K562 (cell line): ENCODE measurements around the gene COL4A1. TPM values are rescaled to one million over a fixed set of nuclear protein-coding genes. Genes with fewer than 3 reads are reported as not detected.

Experiments used
- ATAC-seq: fragments of 200-7000 bp; cut with Tn5 transposase; 3 replicates; pipeline ENCODE4 v1.9.1; 2020; ENCODE audit warnings: moderate library complexity
- BruUV-seq: library from RNA; stranded (reverse); fragments of 400-500 nt; replicated peaks from 2 replicates; lab custom pipeline; 2021; lab: Mats Ljungman, UMichigan
- CTCF ChIA-PET: fragments of 300-600 bp; formaldehyde crosslinking; extraction: SDS; loops from one replicate; lab custom pipeline; 2021; ENCODE audit warnings: low intra/inter-chr PET ratio; lab: Yijun Ruan, JAX
- POLR2A ChIA-PET: fragments of 300-600, 350-650 bp; sonication (Branson Sonifier 250); formaldehyde crosslinking; extraction: SDS; loops from one replicate; lab custom pipeline; 2021; ENCODE audit warnings: antibody characterized with exemption, inconsistent platforms; lab: Yijun Ruan, JAX
- DNase-seq, 4 experiments: peaks; one replicate each; pipeline versions ENCODE4 v3.0.0 to v3.0.0-alpha.2; 2011 to 2018; ENCODE audit warnings: low spot score in 3 of 4, mixed read lengths in 3 of 4; ENCODE audit errors: extremely low read depth in 1 of 4
- FAIRE-seq: peaks from 2 replicates; lab custom pipeline; 2011; peaks lifted over from hg19 to GRCh38; lab: Jason Lieb, UNC
- H2AFZ ChIP-seq: 2 replicates; pipeline ENCODE4 v1.6.0; 2011; ENCODE audit warnings: low read depth, low read length, control low read depth, inconsistent platforms
- H3K27ac ChIP-seq: fragments of 200-600 bp; 3 replicates; pipeline ENCODE4 v1.8.0; 2011; ENCODE audit warnings: low read depth, mild to moderate bottlenecking, control low read depth, inconsistent platforms, low read length, moderate library complexity, mixed read lengths; ENCODE audit errors: extremely low read depth
- H3K27me3 ChIP-seq, 2 experiments: fragments of 300-600 bp in 1 of 2; 2 replicates in 1 of 2; 3 replicates in 1 of 2; pipeline versions ENCODE4 v1.6.0 to v1.8.0; 2011; ENCODE audit warnings: inconsistent platforms in 2 of 2, low read length in 2 of 2, mild to moderate bottlenecking in 1 of 2, mixed read lengths in 1 of 2, moderate library complexity in 1 of 2; ENCODE audit not compliant: control insufficient read depth in 2 of 2, insufficient read depth in 2 of 2
- H3K36me3 ChIP-seq: fragments of 300-600 bp; 3 replicates; pipeline ENCODE4 v1.8.0; 2011; ENCODE audit warnings: mild to moderate bottlenecking, low read length, inconsistent platforms; ENCODE audit not compliant: control insufficient read depth, insufficient read depth
- H3K4me1 ChIP-seq, 2 experiments: fragments of 200-600 bp in 1 of 2; replicated peaks in 1 of 2; 2 replicates in 1 of 2; 3 replicates in 1 of 2; pipeline versions ENCODE4 v1.5.1 to v1.8.0; 2011; ENCODE audit warnings: inconsistent platforms in 2 of 2, low read length in 2 of 2, mild to moderate bottlenecking in 1 of 2, mixed read lengths in 1 of 2, moderate library complexity in 1 of 2; ENCODE audit not compliant: control insufficient read depth in 2 of 2, insufficient read depth in 2 of 2
- H3K4me2 ChIP-seq: 2 replicates; pipeline ENCODE4 v1.6.1; 2011; ENCODE audit warnings: low read length, control low read depth, inconsistent platforms, mixed read lengths; ENCODE audit not compliant: insufficient read depth
- H3K4me3 ChIP-seq: fragments of 200-600 bp; sonication (generic), shearing (Covaris generic); 2 replicates; pipeline ENCODE4 v1.5.1; 2016; ENCODE audit warnings: control low read depth, inconsistent platforms
- H3K79me2 ChIP-seq: fragments of 200-600 bp; 3 replicates; pipeline ENCODE4 v1.8.0; 2011; ENCODE audit warnings: low read length, inconsistent platforms; ENCODE audit not compliant: control insufficient read depth, insufficient read depth
- H3K9ac ChIP-seq, 2 experiments: 2 replicates each; pipeline versions ENCODE4 v1.6.0 to v1.6.1; 2011; ENCODE audit warnings: low read depth in 2 of 2, low read length in 2 of 2, control low read depth in 1 of 2, inconsistent platforms in 1 of 2, mild to moderate bottlenecking in 1 of 2, mixed read lengths in 1 of 2; ENCODE audit not compliant: insufficient read depth in 1 of 2
- H3K9me1 ChIP-seq: one replicate; pipeline ENCODE4 v1.6.0; 2011; ENCODE audit warnings: inconsistent platforms, mild to moderate bottlenecking, low read length, moderate library complexity; ENCODE audit not compliant: control insufficient read depth, insufficient read depth
- H3K9me3 ChIP-seq: replicated peaks from 2 replicates; pipeline ENCODE4 v1.5.1; 2011; ENCODE audit warnings: low read depth, low read length, inconsistent platforms; ENCODE audit not compliant: control insufficient read depth, insufficient read depth
- H4K20me1 ChIP-seq: replicated peaks from 2 replicates; pipeline ENCODE4 v1.6.1; 2011; ENCODE audit warnings: low read length, inconsistent platforms, mixed read lengths; ENCODE audit not compliant: control insufficient read depth, insufficient read depth
- E2F3 ChIP-seq: fragments of 250-450 bp; sonication (Bioruptor Pico); IDR thresholded peaks from 2 replicates; pipeline ENCODE4 v1.4.0; 2020; ENCODE audit warnings: mild to moderate bottlenecking
- ELF4 ChIP-seq: fragments of 450-650 bp; formaldehyde crosslinking; IDR thresholded peaks from 2 replicates; pipeline ENCODE4 v1.4.0; 2022; ENCODE audit warnings: missing genetic modification characterization
- FOXK1 ChIP-seq: sonication (generic); formaldehyde crosslinking; IDR thresholded peaks from 2 replicates; pipeline ENCODE4 v1.8.0; 2022; ENCODE audit warnings: missing genetic modification reagents, mild to moderate bottlenecking, borderline replicate concordance
- FOXM1 ChIP-seq, 2 experiments: fragments of 450-650 bp in 1 of 2; sonication (generic) in 1 of 2; formaldehyde crosslinking in 1 of 2; IDR thresholded peaks; 2 replicates each; pipeline versions ENCODE4 v1.6.1 to v1.9.0; 2017 to 2022; ENCODE audit warnings: low read depth in 2 of 2, mild to moderate bottlenecking in 2 of 2, missing genetic modification reagents in 1 of 2, moderate library complexity in 1 of 2
- IFI16 ChIP-seq: fragments of 250-450 bp; sonication (Bioruptor Pico); IDR thresholded peaks from 2 replicates; pipeline ENCODE4 v2.1.2; 2022; ENCODE audit warnings: mild to moderate bottlenecking, inconsistent platforms
- LEF1 ChIP-seq: fragments of 450-650 bp; IDR thresholded peaks from 2 replicates; pipeline ENCODE4 v1.6.1; 2016; ENCODE audit warnings: mild to moderate bottlenecking
- MYNN ChIP-seq, 2 experiments: sonication (generic); formaldehyde crosslinking in 1 of 2; IDR thresholded peaks; 2 replicates each; pipeline versions ENCODE4 v1.5.0 to v1.6.1; 2016 to 2020; ENCODE audit warnings: antibody characterized with exemption in 1 of 2, missing genetic modification reagents in 1 of 2
- NFATC3 ChIP-seq: fragments of 450-650 bp; IDR thresholded peaks from 2 replicates; pipeline ENCODE4 v1.6.1; 2017; ENCODE audit warnings: mild to moderate bottlenecking
- SPI1 ChIP-seq: IDR thresholded peaks from 2 replicates; pipeline ENCODE4 v1.6.1; 2011; ENCODE audit warnings: low read depth, low read length, control low read depth, borderline replicate concordance
- ZNF146 ChIP-seq: IDR thresholded peaks from one replicate; pipeline ENCODE4 v1.6.1; 2018; ENCODE audit warnings: missing compliant biosample characterization; ENCODE audit not compliant: unreplicated experiment
- ZNF354B ChIP-seq: fragments of 250-450 bp; sonication (Bioruptor Pico); IDR thresholded peaks from 2 replicates; pipeline ENCODE4 v1.4.0; 2020
- WGBS: fragments of 100-300 bp; shearing (Covaris generic); methylation state at CpG from one replicate; pipeline ENCODE4 v1.1.6; 2016; ENCODE audit warnings: low coverage, mixed read lengths; ENCODE audit not compliant: insufficient coverage; ENCODE audit errors: missing lambda C conversion rate; 5-methylcytosine and 5-hydroxymethylcytosine counted together
- in situ Hi-C: fragments of 300-500 bp; cut with MboI; formaldehyde crosslinking; loops from 4 replicates; pipeline ENCODE4 v1.15.0; 2018; ENCODE audit warnings: inconsistent platforms, mixed read lengths
- intact Hi-C: fragments of 100-400 bp; cut with micrococcal nuclease; formaldehyde crosslinking; loops from 2 replicates; pipeline ENCODE4 v1.14.2; 2022
- polyA plus RNA-seq, 8 experiments: library from polyadenylated mRNA; depleted of rRNA in 4 of 8; stranded (reverse) in 5 of 8; unstranded in 3 of 8; fragments of >200 nt; fragmentation: Nextera tagmentation in 2 of 8; fragmentation: Illumina TruSeq in 1 of 8; extraction: Ambion mirVana in 2 of 8; extraction: Trizol in 1 of 8; gene quantifications; 2 replicates each; pipeline versions ENCODE4 v1.2.1 to v1.2.3, GENCODE V29; 2011 to 2014; ENCODE audit warnings: inconsistent platforms in 1 of 8, missing spikeins in 1 of 8
- total RNA-seq, 7 experiments: library from RNA; depleted of rRNA in 6 of 7; stranded (reverse); fragments of >200 nt in 6 of 7; fragmentation: Illumina TruSeq in 2 of 7; extraction: Trizol in 2 of 7; gene quantifications; 2 replicates each; pipeline versions ENCODE4 v1.2.1 to v1.2.3, GENCODE V29; 2011 to 2021; ENCODE audit warnings: low replicate concordance in 1 of 7
- TF ChIP-seq, protein P1 (sequence below): IDR thresholded peaks from 2 replicates; pipeline ENCODE4 v1.6.1; 2016; ENCODE audit warnings: missing genetic modification characterization, missing compliant biosample characterization
- TF ChIP-seq, protein P2 (sequence below), 2 experiments: fragments of 450-650 bp in 1 of 2; IDR thresholded peaks; 2 replicates each; pipeline ENCODE4 v1.6.1; 2011 to 2017; ENCODE audit warnings: low read depth in 2 of 2, antibody characterized with exemption in 1 of 2, borderline replicate concordance in 1 of 2, low read length in 1 of 2, mild to moderate bottlenecking in 1 of 2, mixed read lengths in 1 of 2; ENCODE audit not compliant: control insufficient read depth in 1 of 2
- TF ChIP-seq, protein P3 (sequence below): fragments of 450-650 bp; formaldehyde crosslinking; conservative IDR thresholded peaks from 2 replicates; pipeline ENCODE4 v1.4.0; 2022; ENCODE audit warnings: mild to moderate bottlenecking, missing genetic modification characterization

Gene COL4A1
- total and polyA plus RNA-seq, 9 of the 15 experiments (the other 6 are each of a cell fraction or from before 2014, with no cell fraction given), result 0.35 TPM; not detected in 8

DNA sequence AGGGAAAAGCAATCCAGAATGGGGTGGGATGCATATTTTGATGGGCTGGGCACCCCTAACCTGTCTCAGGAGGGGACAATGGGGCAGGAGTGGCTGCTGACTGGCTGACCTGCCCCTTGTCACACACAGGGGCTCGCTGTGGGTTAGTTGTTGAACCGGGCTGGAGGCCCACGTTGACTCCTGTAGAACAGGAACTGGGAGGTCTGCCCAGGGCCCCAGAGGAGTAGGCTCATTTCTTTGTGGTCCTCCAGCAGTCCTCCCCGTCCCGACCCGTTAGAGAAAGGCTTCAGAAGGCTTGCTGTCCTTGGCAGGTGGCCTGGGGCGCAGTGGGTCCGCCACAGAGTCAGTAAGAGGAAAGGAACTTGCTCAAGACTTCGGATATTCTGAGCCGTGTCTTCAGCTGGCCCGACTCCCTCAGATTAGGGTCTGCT is 70.1 kb downstream of the COL4A1 start:
- Histone ChIP-seq H3K9me1 (no peaks in the 10 kb centered on the region), H2AFZ (no peak overlapping the region), H3K4me1 (no peaks in the 10 kb centered on the region), H3K27me3 (peaks cover 0 to 20% of the 10 kb centered on the region in 2 experiments; a peak in 4 of 5 replicates), H3K9me3 (no peaks in the 10 kb centered on the region), H3K27ac (no peak overlapping the region), H4K20me1 (no peaks in the 10 kb centered on the region), H3K79me2 (no peaks in the 10 kb centered on the region), H3K4me2 (no peak overlapping the region), H3K36me3 (no peaks in the 10 kb centered on the region), H3K9ac (no peak overlapping the region), H3K4me3 (no peak overlapping the region)
- no peak for DNase-seq
- intact Hi-C loops, result no loop called here
- no peak for ATAC-seq
- ChIA-PET POLR2A (no interaction called here), CTCF (no interaction called here)
- 0% methylated on average over 11 of the region's 11 CpGs for WGBS
- BruUV-seq, result no TSS peak
- in situ Hi-C loops, result no loop called here
- no peak for FAIRE-seq
- no peak for TF ChIP-seq LEF1
- no peak for TF ChIP-seq E2F3 (CRISPR knock-in tag)
- no peak for TF ChIP-seq SPI1
- TF ChIP-seq FOXK1 (CRISPR knock-in tag), result no peak
- no peak for TF ChIP-seq FOXM1 (IDR thresholded peaks at IDR 0.05; ENCODE audit: low read depth)
- no peak for TF ChIP-seq FOXM1 (CRISPR knock-in tag; IDR thresholded peaks at IDR 0.05; ENCODE audit: low read depth)
- no peak for TF ChIP-seq ELF4
- TF ChIP-seq, protein P1, sequence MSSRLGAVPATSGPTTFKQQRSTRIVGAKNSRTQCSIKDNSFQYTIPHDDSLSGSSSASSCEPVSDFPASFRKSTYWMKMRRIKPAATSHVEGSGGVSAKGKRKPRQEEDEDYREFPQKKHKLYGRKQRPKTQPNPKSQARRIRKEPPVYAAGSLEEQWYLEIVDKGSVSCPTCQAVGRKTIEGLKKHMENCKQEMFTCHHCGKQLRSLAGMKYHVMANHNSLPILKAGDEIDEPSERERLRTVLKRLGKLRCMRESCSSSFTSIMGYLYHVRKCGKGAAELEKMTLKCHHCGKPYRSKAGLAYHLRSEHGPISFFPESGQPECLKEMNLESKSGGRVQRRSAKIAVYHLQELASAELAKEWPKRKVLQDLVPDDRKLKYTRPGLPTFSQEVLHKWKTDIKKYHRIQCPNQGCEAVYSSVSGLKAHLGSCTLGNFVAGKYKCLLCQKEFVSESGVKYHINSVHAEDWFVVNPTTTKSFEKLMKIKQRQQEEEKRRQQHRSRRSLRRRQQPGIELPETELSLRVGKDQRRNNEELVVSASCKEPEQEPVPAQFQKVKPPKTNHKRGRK, result no peak
- TF ChIP-seq, protein P2, sequence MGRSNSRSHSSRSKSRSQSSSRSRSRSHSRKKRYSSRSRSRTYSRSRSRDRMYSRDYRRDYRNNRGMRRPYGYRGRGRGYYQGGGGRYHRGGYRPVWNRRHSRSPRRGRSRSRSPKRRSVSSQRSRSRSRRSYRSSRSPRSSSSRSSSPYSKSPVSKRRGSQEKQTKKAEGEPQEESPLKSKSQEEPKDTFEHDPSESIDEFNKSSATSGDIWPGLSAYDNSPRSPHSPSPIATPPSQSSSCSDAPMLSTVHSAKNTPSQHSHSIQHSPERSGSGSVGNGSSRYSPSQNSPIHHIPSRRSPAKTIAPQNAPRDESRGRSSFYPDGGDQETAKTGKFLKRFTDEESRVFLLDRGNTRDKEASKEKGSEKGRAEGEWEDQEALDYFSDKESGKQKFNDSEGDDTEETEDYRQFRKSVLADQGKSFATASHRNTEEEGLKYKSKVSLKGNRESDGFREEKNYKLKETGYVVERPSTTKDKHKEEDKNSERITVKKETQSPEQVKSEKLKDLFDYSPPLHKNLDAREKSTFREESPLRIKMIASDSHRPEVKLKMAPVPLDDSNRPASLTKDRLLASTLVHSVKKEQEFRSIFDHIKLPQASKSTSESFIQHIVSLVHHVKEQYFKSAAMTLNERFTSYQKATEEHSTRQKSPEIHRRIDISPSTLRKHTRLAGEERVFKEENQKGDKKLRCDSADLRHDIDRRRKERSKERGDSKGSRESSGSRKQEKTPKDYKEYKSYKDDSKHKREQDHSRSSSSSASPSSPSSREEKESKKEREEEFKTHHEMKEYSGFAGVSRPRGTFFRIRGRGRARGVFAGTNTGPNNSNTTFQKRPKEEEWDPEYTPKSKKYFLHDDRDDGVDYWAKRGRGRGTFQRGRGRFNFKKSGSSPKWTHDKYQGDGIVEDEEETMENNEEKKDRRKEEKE (IDR thresholded peaks at IDR 0.05; ENCODE audit: borderline replicate concordance in 1 of 2, control insufficient read depth in 1 of 2, low read depth in 2 of 2, low read length in 1 of 2), result no peak
- TF ChIP-seq, protein P3, sequence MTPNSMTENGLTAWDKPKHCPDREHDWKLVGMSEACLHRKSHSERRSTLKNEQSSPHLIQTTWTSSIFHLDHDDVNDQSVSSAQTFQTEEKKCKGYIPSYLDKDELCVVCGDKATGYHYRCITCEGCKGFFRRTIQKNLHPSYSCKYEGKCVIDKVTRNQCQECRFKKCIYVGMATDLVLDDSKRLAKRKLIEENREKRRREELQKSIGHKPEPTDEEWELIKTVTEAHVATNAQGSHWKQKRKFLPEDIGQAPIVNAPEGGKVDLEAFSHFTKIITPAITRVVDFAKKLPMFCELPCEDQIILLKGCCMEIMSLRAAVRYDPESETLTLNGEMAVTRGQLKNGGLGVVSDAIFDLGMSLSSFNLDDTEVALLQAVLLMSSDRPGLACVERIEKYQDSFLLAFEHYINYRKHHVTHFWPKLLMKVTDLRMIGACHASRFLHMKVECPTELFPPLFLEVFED (CRISPR knock-in tag), result no peak
- no peak for TF ChIP-seq IFI16 (CRISPR knock-in tag)
- TF ChIP-seq ZNF354B, result no peak
- TF ChIP-seq MYNN (IDR thresholded peaks at IDR 0.05), result no peak
- TF ChIP-seq MYNN (CRISPR knock-in tag; IDR thresholded peaks at IDR 0.05), result no peak
- TF ChIP-seq NFATC3, result no peak
- no peak for TF ChIP-seq ZNF146 (CRISPR knock-in tag)
